ENCODE data around the gene DNAJB11.

DNAJB11 gene

DNA sequence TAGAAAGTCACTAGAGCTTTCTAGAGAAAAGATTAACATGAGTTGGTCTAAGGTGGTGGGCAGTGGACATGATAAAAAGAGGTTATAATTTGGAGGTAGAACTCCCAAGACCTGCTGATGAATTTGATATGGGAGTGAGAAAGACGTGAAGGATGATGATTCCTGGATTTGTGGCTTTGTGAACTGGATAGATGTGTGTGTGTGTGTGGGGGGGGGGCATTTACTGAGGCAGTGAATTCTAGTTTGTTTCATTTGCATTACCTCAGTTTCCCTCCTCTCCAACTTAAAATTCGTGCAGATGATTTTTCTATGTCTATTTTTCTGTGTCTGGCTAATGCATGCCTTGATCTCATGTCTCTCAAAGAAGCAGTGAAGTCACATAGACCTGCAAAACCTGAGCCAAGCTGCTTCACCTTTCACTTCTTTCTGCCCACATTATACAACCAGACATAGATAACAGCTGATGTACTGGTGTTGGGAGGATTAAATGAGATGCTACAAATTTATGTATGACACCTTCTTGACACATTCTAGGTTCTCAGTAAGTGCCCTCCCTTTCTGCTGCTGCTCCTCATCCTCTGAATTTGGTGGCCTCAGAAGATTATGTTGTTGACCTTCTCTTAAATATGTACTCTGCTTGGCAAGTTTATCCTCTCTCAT lies 52.3 kb downstream of the DNAJB11 start:
- TF ChIP-seq, protein P1, sequence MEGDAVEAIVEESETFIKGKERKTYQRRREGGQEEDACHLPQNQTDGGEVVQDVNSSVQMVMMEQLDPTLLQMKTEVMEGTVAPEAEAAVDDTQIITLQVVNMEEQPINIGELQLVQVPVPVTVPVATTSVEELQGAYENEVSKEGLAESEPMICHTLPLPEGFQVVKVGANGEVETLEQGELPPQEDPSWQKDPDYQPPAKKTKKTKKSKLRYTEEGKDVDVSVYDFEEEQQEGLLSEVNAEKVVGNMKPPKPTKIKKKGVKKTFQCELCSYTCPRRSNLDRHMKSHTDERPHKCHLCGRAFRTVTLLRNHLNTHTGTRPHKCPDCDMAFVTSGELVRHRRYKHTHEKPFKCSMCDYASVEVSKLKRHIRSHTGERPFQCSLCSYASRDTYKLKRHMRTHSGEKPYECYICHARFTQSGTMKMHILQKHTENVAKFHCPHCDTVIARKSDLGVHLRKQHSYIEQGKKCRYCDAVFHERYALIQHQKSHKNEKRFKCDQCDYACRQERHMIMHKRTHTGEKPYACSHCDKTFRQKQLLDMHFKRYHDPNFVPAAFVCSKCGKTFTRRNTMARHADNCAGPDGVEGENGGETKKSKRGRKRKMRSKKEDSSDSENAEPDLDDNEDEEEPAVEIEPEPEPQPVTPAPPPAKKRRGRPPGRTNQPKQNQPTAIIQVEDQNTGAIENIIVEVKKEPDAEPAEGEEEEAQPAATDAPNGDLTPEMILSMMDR (IDR thresholded peaks at IDR 0.05; ENCODE audit: low read depth, low read length) = no peak
- no peak overlapping the region for H3K4me3 ChIP-seq (replicated peaks in 1 of 2; ENCODE audit: low read depth in 2 of 2, low read length in 2 of 2)
- no peak for DNase-seq (ENCODE audit: low read depth in 2 of 2)

DNA sequence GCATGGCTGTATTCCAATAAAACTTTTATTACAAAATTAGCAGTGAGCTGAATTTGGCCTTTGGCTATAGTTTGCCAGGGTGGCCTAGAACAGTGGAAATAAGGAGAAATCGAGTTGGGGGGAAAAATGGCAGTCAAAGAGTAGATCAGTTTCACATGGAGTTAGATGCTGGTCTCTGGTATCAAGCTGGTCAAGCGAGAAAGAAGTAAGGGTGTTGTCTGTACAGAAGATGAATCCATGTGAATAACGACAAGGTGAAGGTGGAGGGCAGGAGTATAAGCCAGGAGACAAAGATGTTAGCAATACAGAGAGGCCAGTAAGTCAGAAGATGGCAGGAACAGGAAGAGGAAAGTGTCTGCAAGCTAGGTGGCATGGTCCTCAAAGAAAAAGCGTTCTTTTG lies 54.1 kb downstream of the DNAJB11 start:
- no peak for DNase-seq (ENCODE audit: low read depth in 2 of 2)
- TF ChIP-seq, protein P1 (IDR thresholded peaks at IDR 0.05; ENCODE audit: low read depth, low read length) = no peak
- H3K4me3 ChIP-seq (replicated peaks in 1 of 2; ENCODE audit: low read depth in 2 of 2, low read length in 2 of 2) = no peak overlapping the region

DNA sequence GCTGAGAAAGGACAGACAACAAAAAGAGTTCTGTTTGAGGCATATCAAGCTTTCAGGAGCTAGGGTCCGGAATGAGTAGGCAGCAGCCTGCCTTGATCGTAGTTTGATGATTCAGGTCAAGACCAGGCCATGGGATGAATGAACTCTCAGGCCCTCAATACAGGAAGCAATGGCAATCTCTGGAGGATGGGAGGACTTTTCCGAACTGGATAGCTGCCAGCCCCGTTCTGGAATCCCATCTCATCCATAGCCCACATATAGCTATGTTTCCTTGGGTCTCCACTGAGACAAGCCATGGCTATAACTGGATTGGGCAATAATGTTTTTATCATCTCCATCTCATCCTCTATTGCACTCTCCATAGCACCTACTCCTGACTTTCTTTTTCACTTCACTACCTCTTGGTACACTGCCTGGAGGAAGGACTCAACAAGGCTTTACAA lies 55.1 kb downstream of the DNAJB11 start:
- H3K4me3 ChIP-seq (replicated peaks in 1 of 2; ENCODE audit: low read depth in 2 of 2, low read length in 2 of 2) = no peak overlapping the region
- TF ChIP-seq, protein P1 (IDR thresholded peaks at IDR 0.05; ENCODE audit: low read depth, low read length) = no peak
- no peak for DNase-seq (ENCODE audit: low read depth in 2 of 2)

DNA sequence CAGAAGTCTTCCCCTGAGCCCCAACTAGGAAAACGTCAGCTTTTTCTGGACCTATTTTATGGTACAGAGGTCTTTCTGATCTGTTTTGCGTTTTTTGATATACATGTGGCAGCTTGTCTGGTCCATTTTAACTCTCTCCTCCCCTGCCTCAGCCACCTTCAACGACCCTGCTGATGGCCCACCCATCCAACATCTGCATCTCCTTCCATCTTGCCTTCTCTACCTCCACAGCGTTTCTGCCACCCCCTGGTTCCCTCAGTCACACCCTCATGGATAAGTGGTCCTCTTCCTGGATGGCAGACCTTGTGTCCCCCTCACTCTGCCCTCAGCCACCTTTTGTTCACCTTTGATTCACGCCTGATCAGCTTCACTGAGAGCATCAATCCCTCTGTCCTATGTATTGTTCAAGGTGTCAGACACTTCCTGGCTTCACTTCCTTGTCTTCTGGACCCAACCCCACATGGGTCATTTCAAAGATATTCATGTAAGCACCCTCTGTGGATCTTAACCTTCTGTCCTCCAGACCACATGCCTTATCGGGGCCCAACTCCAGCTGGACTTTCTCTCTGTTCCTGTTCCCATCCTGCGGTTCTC lies 55.8 kb downstream of the DNAJB11 start:
- TF ChIP-seq, protein P1 (IDR thresholded peaks at IDR 0.05; ENCODE audit: low read depth, low read length) = no peak
- DNase-seq (ENCODE audit: low read depth in 2 of 2) = no peak

DNA sequence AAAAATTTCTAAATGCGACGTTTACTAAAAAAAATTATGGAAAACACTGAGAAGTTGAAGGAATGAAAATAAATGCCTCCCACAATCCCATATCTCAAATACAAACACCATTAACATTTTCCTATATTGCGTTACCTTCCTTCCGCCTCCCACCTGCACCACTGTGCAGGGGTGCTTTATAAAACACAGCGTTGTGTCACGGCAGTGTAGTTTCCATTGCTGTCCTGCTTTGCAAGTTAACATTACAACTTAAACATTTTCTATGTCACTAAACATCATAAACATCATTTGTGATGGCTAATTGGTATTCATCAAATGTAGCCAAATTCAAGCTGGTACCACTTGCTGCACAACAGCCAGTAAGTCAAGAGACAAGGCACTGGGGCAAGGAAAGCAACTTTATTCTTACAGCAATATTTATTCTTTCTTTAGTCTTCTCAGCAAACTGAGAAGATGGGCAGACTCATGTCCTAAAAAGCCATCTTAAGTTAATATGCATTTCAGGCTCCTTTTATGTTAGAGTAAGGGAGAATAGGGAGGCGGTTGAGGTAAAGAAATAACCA lies 57.4 kb downstream of the DNAJB11 start:
- H3K4me3 ChIP-seq (replicated peaks in 1 of 2; ENCODE audit: low read depth in 2 of 2, low read length in 2 of 2) = no peak overlapping the region
- TF ChIP-seq, protein P1 (IDR thresholded peaks at IDR 0.05; ENCODE audit: low read depth, low read length) = no peak
- no peak for DNase-seq (ENCODE audit: low read depth in 2 of 2)

More for the DNA sequence above, 55.8 kb downstream of the DNAJB11 start:
- H3K4me3 ChIP-seq (replicated peaks in 1 of 2; ENCODE audit: low read depth in 2 of 2, low read length in 2 of 2) = no peak overlapping the region

DNA sequence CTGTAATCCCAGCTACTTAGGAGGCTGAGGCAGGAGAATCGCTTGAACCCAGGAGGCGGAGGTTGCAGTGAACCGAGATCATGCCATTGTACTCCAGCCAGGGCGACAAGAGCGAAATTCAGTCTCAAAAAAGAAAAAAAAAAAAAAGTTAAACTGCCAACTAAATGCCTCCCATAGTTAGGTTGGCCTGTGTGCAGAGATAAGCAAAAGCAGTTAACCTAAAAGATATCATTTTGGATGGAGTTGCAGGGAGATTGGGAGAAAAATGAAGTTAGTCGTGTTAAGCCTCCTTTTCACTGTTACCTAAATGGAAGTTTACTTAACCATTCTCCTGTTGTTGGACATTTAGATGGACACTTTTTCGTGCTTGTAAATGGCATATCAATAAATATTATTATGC lies 58.2 kb downstream of the DNAJB11 start:
- no peak for DNase-seq (ENCODE audit: low read depth in 2 of 2)
- TF ChIP-seq, protein P1 (IDR thresholded peaks at IDR 0.05; ENCODE audit: low read depth, low read length) = no peak
- no peak overlapping the region for H3K4me3 ChIP-seq (replicated peaks in 1 of 2; ENCODE audit: low read depth in 2 of 2, low read length in 2 of 2)
